Loucy (cell line): ENCODE results near the gene ARRDC1.

Source experiments
- CTCF ChIP-seq: fragments of 200-600 bp; sonication (generic); conservative IDR thresholded peaks from 2 replicates; pipeline ENCODE4 v1.5.1; 2014; ENCODE audit warnings: mild to moderate bottlenecking, antibody characterized with exemption, low read length
- EZH2phosphoT487 ChIP-seq: fragments of 200-600 bp; IDR thresholded peaks from 2 replicates; pipeline ENCODE4 v1.6.1; 2018; ENCODE audit warnings: antibody characterized with exemption, mild to moderate bottlenecking, moderate library complexity, borderline replicate concordance

- TF ChIP-seq CTCF (no peak), EZH2phosphoT487 (no peak)
These were observed 26.1 kb downstream of the ARRDC1 start for GRCh38 chr9:137631345-137632229.
